ENCODE data around the gene HECTD4. TPM values are rescaled to one million over a fixed set of nuclear protein-coding genes. Genes with fewer than 3 reads are reported as not detected.

HECTD4 gene
- total and polyA plus RNA-seq, 2 experiments from 2014 or later: 25.7 to 36.9 TPM

- DNase-seq (ENCODE audit: low spot score) (peak; percentile 85), ATAC-seq (peak; percentile 77)
- H3K4me2 ChIP-seq: peak overlapping the region; percentile 93
- no peaks in the 10 kb centered on the region for H3K27me3 ChIP-seq (ENCODE audit: insufficient read depth)
- peak overlapping the region; percentile 25; the same call in 1 of the 2 replicates for H2AFZ ChIP-seq
- H3F3A ChIP-seq (replicated peaks; ENCODE audit: low read depth): 0 out of 2 replicates have a peak, but pooled peaks cover 14% of the 10 kb centered on the region
- Mint-ChIP-seq H3K9me3 (no peaks in the 10 kb centered on the region; the same call in 1 of the 3 replicates), H3K36me3 (ENCODE audit: low read depth) (peaks cover 4% of the 10 kb centered on the region; the same call in 1 of the 3 replicates), H3K27me3 (ENCODE audit: insufficient read depth, low read depth, poor library complexity) (peaks cover 16% of the 10 kb centered on the region), H3K4me3 (peak overlapping the region; percentile 87), H3K27ac (peak overlapping the region; percentile 98), H3K4me1 (peaks cover 5% of the 10 kb centered on the region)
- H3K4me1 ChIP-seq (ENCODE audit: insufficient read depth): peaks cover 16% of the 10 kb centered on the region; the same call in 1 of the 2 replicates
- H3K36me3 ChIP-seq (ENCODE audit: insufficient read depth): no peaks in the 10 kb centered on the region
- H4K20me1 ChIP-seq (replicated peaks; ENCODE audit: insufficient read depth): peaks cover 30% of the 10 kb centered on the region
- H3K9me2 ChIP-seq (ENCODE audit: insufficient read depth): no peaks in the 10 kb centered on the region
- H3K27ac ChIP-seq (ENCODE audit: low read depth): peak overlapping the region; percentile 99
- H3K79me2 ChIP-seq (replicated peaks; ENCODE audit: insufficient read depth): peaks cover 63% of the 10 kb centered on the region
- TF ChIP-seq ZNF331 (CRISPR knock-in tag; IDR thresholded peaks at IDR 0.05; ENCODE audit: low read depth): no peak
- TF ChIP-seq STAT1 (IDR thresholded peaks at IDR 0.05; ENCODE audit: unreplicated experiment): no peak
- no peak for TF ChIP-seq REST (IDR thresholded peaks at IDR 0.05; ENCODE audit: unreplicated experiment)
- no peak for TF ChIP-seq EZH2phosphoT487 (IDR thresholded peaks at IDR 0.05; ENCODE audit: unreplicated experiment)
- TF ChIP-seq ZNF114 (CRISPR knock-in tag; IDR thresholded peaks at IDR 0.05): no peak
- TF ChIP-seq CTCF (conservative IDR thresholded peaks at IDR 0.05; ENCODE audit: low read depth in 2 of 2): no peak
- TF ChIP-seq CREB1 (CRISPR knock-in tag; IDR thresholded peaks at IDR 0.05; ENCODE audit: low read depth): no peak
- no peak for TF ChIP-seq ETS1 (IDR thresholded peaks at IDR 0.05)
- TF ChIP-seq NANOG (IDR thresholded peaks at IDR 0.05; ENCODE audit: borderline replicate concordance): no peak
- no peak for TF ChIP-seq EZH2 (IDR thresholded peaks at IDR 0.05; ENCODE audit: low read depth, unreplicated experiment)
- no peak for TF ChIP-seq ZNF462 (CRISPR knock-in tag; IDR thresholded peaks at IDR 0.05)
- TF ChIP-seq JUNB (IDR thresholded peaks at IDR 0.05; ENCODE audit: unreplicated experiment): no peak
- no peak for TF ChIP-seq POLR2AphosphoS5 (IDR thresholded peaks at IDR 0.05; ENCODE audit: low read depth)
- H3K4me3 ChIP-seq: peak overlapping the region; percentile 100
Measured at GRCh38 chr12:112419297-112420133, 37.3 kb upstream of the HECTD4 start.

All from GM23338 (cell line).